IMR-90 (cell line): Measurements from ENCODE around the gene TSPAN4. TPM values are rescaled to one million over a fixed set of nuclear protein-coding genes. Genes with fewer than 3 reads are reported as not detected.

Experiments
- ATAC-seq: fragments of 200-7000 bp; cut with Tn5 transposase; 2 replicates; pipeline ENCODE4 v1.9.1; 2020; ENCODE audit warnings: low read depth, mild to moderate bottlenecking, moderate library complexity
- BruUV-seq: library from RNA; stranded (reverse); fragments of 400-500 nt; replicated peaks from 2 replicates; lab custom pipeline; 2021; lab: Mats Ljungman, UMichigan
- CTCF ChIA-PET: fragments of 300-600 bp; formaldehyde crosslinking; extraction: SDS; loops from one replicate; lab custom pipeline; 2021; ENCODE audit warnings: antibody characterized with exemption; lab: Yijun Ruan, JAX
- POLR2A ChIA-PET: fragments of 300-600 bp; sonication (Branson Sonifier 250); formaldehyde crosslinking; loops from one replicate; lab custom pipeline; 2022; ENCODE audit warnings: antibody characterized with exemption; ENCODE audit not compliant: unreplicated experiment; lab: Charles Lee
- DNase-seq: peaks from one replicate; pipeline ENCODE4 v3.0.0; 2013
- H2AFZ ChIP-seq: replicated peaks from 2 replicates; pipeline ENCODE3; 2013; ENCODE audit warnings: low read length, mild to moderate bottlenecking; ENCODE audit not compliant: poor library complexity
- H2AK5ac ChIP-seq: 2 replicates; pipeline ENCODE4 v1.6.1; 2013; ENCODE audit warnings: low read depth, low read length, inconsistent platforms
- H2AK9ac ChIP-seq: replicated peaks from 2 replicates; pipeline ENCODE3; 2013; ENCODE audit warnings: mild to moderate bottlenecking, low read depth, low read length, moderate library complexity; ENCODE audit not compliant: poor library complexity
- H2BK120ac ChIP-seq: 2 replicates; pipeline ENCODE4 v1.6.1; 2013; ENCODE audit warnings: low read depth, low read length, inconsistent platforms
- H2BK15ac ChIP-seq: 3 replicates; pipeline ENCODE4 v1.6.1; 2013; ENCODE audit warnings: low read depth, low read length, inconsistent platforms
- H2BK20ac ChIP-seq: 2 replicates; pipeline ENCODE4 v1.6.1; 2013; ENCODE audit warnings: low read depth, mild to moderate bottlenecking, inconsistent platforms, low read length, moderate library complexity
- H2BK5ac ChIP-seq: 2 replicates; pipeline ENCODE4 v1.6.1; 2013; ENCODE audit warnings: mild to moderate bottlenecking, low read depth, low read length, inconsistent platforms; ENCODE audit not compliant: poor library complexity, severe bottlenecking
- H3K14ac ChIP-seq: replicated peaks from 2 replicates; pipeline ENCODE4 v1.6.1; 2013; ENCODE audit warnings: low read depth, low read length, inconsistent platforms
- H3K18ac ChIP-seq: 2 replicates; pipeline ENCODE4 v1.6.1; 2013; ENCODE audit warnings: low read depth, low read length, control low read depth
- H3K23ac ChIP-seq: 2 replicates; pipeline ENCODE4 v1.6.1; 2013; ENCODE audit warnings: low read depth, low read length, inconsistent platforms
- H3K27ac ChIP-seq: 2 replicates; pipeline ENCODE4 v1.5.1; 2013; ENCODE audit warnings: mild to moderate bottlenecking, control low read depth, low read length; ENCODE audit not compliant: insufficient read depth
- H3K27me3 ChIP-seq: 2 replicates; pipeline ENCODE4 v1.6.1; 2013; ENCODE audit warnings: low read length; ENCODE audit not compliant: control insufficient read depth, insufficient read depth
- H3K36me3 ChIP-seq: 2 replicates; pipeline ENCODE4 v1.6.1; 2013; ENCODE audit warnings: low read length, mixed read lengths; ENCODE audit not compliant: control insufficient read depth, insufficient read depth
- H3K4ac ChIP-seq: 2 replicates; pipeline ENCODE4 v1.6.1; 2013; ENCODE audit warnings: low read depth, low read length, inconsistent platforms
- H3K4me1 ChIP-seq: 2 replicates; pipeline ENCODE4 v1.6.1; 2013; ENCODE audit warnings: low read length, mixed read lengths; ENCODE audit not compliant: control insufficient read depth, insufficient read depth
- H3K4me2 ChIP-seq: 2 replicates; pipeline ENCODE4 v1.6.1; 2013; ENCODE audit warnings: low read depth, mild to moderate bottlenecking, control low read depth, low read length, moderate library complexity
- H3K4me3 ChIP-seq: 2 replicates; pipeline ENCODE4 v1.5.1; 2013; ENCODE audit warnings: low read depth, mild to moderate bottlenecking, control low read depth, low read length, moderate library complexity; ENCODE audit not compliant: insufficient read depth
- H3K56ac ChIP-seq: 2 replicates; pipeline ENCODE4 v1.6.1; 2013; ENCODE audit warnings: low read length, inconsistent platforms; ENCODE audit not compliant: insufficient read depth; ENCODE audit errors: extremely low read depth
- H3K79me1 ChIP-seq, 2 experiments: 2 replicates each; pipeline ENCODE4 v1.6.1; 2013; ENCODE audit warnings: low read length in 2 of 2, inconsistent platforms in 1 of 2, low read depth in 1 of 2
- H3K9ac ChIP-seq: 2 replicates; pipeline ENCODE4 v1.6.1; 2013; ENCODE audit warnings: low read depth, low read length, control low read depth
- H3K9me1 ChIP-seq: 2 replicates; pipeline ENCODE4 v1.6.1; 2013; ENCODE audit warnings: low read length, inconsistent platforms; ENCODE audit not compliant: insufficient read depth
- H3K9me3 ChIP-seq: 2 replicates; pipeline ENCODE4 v1.6.1; 2013; ENCODE audit warnings: low read length; ENCODE audit not compliant: control insufficient read depth, insufficient read depth
- H4K20me1 ChIP-seq: 2 replicates; pipeline ENCODE4 v1.6.1; 2013; ENCODE audit warnings: low read length, inconsistent platforms; ENCODE audit not compliant: insufficient read depth
- H4K5ac ChIP-seq: 2 replicates; pipeline ENCODE4 v1.6.1; 2013; ENCODE audit warnings: mild to moderate bottlenecking, low read depth, low read length, control low read depth
- H4K8ac ChIP-seq, 2 experiments: 2 replicates each; pipeline ENCODE4 v1.6.1; 2013; ENCODE audit warnings: low read depth in 2 of 2, low read length in 2 of 2, control low read depth in 1 of 2, inconsistent platforms in 1 of 2
- H4K91ac ChIP-seq: 2 replicates; pipeline ENCODE4 v1.6.1; 2013; ENCODE audit warnings: low read depth, low read length, inconsistent platforms; ENCODE audit not compliant: insufficient read depth
- BHLHE40 ChIP-seq: fragments of 150-350 bp; IDR thresholded peaks from 2 replicates; pipeline ENCODE4 v1.6.1; 2016; ENCODE audit warnings: mild to moderate bottlenecking, low read depth, low read length
- CEBPB ChIP-seq: IDR thresholded peaks from 2 replicates; pipeline ENCODE4 v1.6.1; 2012; ENCODE audit warnings: low read depth, low read length, improper control_type of control experiment
- CHD1 ChIP-seq: IDR thresholded peaks from 2 replicates; pipeline ENCODE4 v1.6.1; 2012; ENCODE audit warnings: low read depth, low read length, improper control_type of control experiment
- FOS ChIP-seq: fragments of 150-350 bp; IDR thresholded peaks from 2 replicates; pipeline ENCODE4 v1.6.1; 2016; ENCODE audit warnings: low read depth, low read length
- MXI1 ChIP-seq: IDR thresholded peaks from 2 replicates; pipeline ENCODE4 v1.6.1; 2012; ENCODE audit warnings: low read depth, mild to moderate bottlenecking, low read length, moderate library complexity, borderline replicate concordance
- NFE2L2 ChIP-seq: fragments of 150-350 bp; IDR thresholded peaks from 2 replicates; pipeline ENCODE4 v1.6.1; 2016; ENCODE audit warnings: low read depth, mild to moderate bottlenecking, low read length
- POLR2A ChIP-seq: IDR thresholded peaks from 2 replicates; pipeline ENCODE4 v1.6.1; 2012; ENCODE audit warnings: mild to moderate bottlenecking, low read depth, low read length
- RAD21 ChIP-seq: IDR thresholded peaks from 2 replicates; pipeline ENCODE4 v1.6.1; 2012; ENCODE audit warnings: low read length, improper control_type of control experiment
- RCOR1 ChIP-seq: IDR thresholded peaks from 2 replicates; pipeline ENCODE4 v1.6.1; 2012; ENCODE audit warnings: mild to moderate bottlenecking, low read length, improper control_type of control experiment; ENCODE audit not compliant: insufficient replicate concordance
- RFX5 ChIP-seq: IDR thresholded peaks from 2 replicates; pipeline ENCODE4 v1.8.0; 2012; ENCODE audit warnings: low read depth, mild to moderate bottlenecking, low read length, moderate library complexity
- SMC3 ChIP-seq: fragments of 150-350 bp; IDR thresholded peaks from 2 replicates; pipeline ENCODE4 v1.6.1; 2016; ENCODE audit warnings: low read depth, mild to moderate bottlenecking, antibody characterized with exemption, low read length, moderate library complexity
- WGBS, 2 experiments: methylation state at CpG; one replicate each; pipeline versions ENCODE4 v1.1.5 to v1.1.7; 2013; ENCODE audit warnings: missing lambda C conversion rate in 2 of 2; ENCODE audit not compliant: insufficient read length in 1 of 2; ENCODE audit errors: extremely low coverage in 2 of 2; 5-methylcytosine and 5-hydroxymethylcytosine counted together
- dilution Hi-C: fragments of 300-500 bp; cut with HindIII; formaldehyde crosslinking; loops from one replicate; pipeline ENCODE4 v1.14.3; 2018; ENCODE audit warnings: low sequenced_read_pairs; ENCODE audit not compliant: unreplicated experiment
- in situ Hi-C: fragments of 300-500 bp; cut with MboI; formaldehyde crosslinking; loops from 3 replicates; pipeline ENCODE4 v1.14.3; 2019; ENCODE audit warnings: low sequenced_read_pairs, inconsistent platforms, mixed read lengths
- intact Hi-C: fragments of 100-400 bp; cut with micrococcal nuclease; formaldehyde crosslinking; loops from 2 replicates; pipeline ENCODE4 v1.10.0; 2022
- polyA plus RNA-seq, 3 experiments: library from polyadenylated mRNA; depleted of rRNA; stranded (reverse); fragments of >200 nt; gene quantifications; 2 replicates each; pipeline ENCODE4 v1.2.3, GENCODE V29; 2012; ENCODE audit warnings: low replicate concordance in 1 of 3
- total RNA-seq: library from RNA; depleted of rRNA; stranded (reverse); fragments of >200 nt; gene quantifications from 2 replicates; pipeline ENCODE4 v1.2.3, GENCODE V29; 2012
- TF ChIP-seq, protein P1 (sequence below): fragments of 150-350 bp; IDR thresholded peaks from 2 replicates; pipeline ENCODE4 v1.6.1; 2016; ENCODE audit warnings: low read depth, mild to moderate bottlenecking, low read length, moderate library complexity, borderline replicate concordance
- TF ChIP-seq, protein P2 (sequence below): fragments of 150-350 bp; IDR thresholded peaks from 2 replicates; pipeline ENCODE4 v1.6.1; 2017; ENCODE audit warnings: mild to moderate bottlenecking, antibody characterized with exemption, low read length, low read depth
- TF ChIP-seq, protein P3 (sequence below): conservative IDR thresholded peaks from 2 replicates; pipeline ENCODE4 v1.5.1; 2012; ENCODE audit warnings: mild to moderate bottlenecking, low read depth, low read length, improper control_type of control experiment

The TSPAN4 gene
- total and polyA plus RNA-seq, 2 of the 4 experiments (the other 2 are of a cell fraction), result 161 to 293 TPM

DNA sequence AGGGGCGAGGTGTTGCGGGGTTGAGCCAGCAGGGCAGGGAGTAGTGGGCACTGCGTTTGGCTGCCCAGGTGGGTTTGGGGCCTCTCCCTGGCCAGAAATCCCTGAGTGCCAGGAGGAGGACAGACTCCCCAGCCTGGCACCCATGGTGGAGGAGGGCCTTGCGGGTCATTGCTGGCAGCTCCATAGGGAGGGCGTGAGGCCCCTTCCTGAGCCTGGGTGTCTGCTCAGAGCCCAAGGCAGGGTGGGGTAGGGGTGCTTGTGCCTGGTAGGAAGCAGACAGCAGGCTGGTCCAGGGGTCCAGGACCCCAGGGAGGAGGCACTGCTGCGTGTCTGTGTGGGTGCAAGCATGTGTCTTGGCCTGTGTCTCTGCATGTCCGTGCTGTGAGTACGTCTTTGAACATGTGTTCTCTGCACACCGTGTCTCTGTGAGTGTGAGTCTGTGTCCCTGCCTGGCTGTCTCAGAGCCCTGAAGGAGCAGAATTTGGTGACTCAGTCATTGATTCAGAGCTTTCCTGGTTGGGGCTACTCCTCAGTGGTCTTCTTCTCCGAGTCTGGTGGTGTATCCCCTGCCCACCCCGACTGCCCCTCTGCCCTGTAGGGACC is 3.9 kb downstream of the TSPAN4 start:
- intact Hi-C loops (loop anchor here (10.0 kb wide), 1 partner anchor 208 kb away; no protein-coding TSS in a partner anchor), in situ Hi-C loops (no loop called here), dilution Hi-C loops (no loop called here)
- peak overlapping the region; percentile 93 for H4K91ac ChIP-seq
- H2AFZ ChIP-seq, result no peak overlapping the region
- peak overlapping the region; percentile 95 for H2BK120ac ChIP-seq
- DNase-seq (peak; percentile 53), ATAC-seq (no peak)
- H2BK5ac ChIP-seq, result peak overlapping the region; percentile 100
- peaks cover 11% of the 10 kb centered on the region; the same call in 1 of the 2 replicates for H3K9me1 ChIP-seq
- peak overlapping the region; percentile 72; the same call in 1 of the 2 replicates for H3K23ac ChIP-seq
- 47% methylated on average over 8 of the region's 11 CpGs; no CpG with 5 or more reads in 1 of the 2 experiments for WGBS, 2 experiments
- ChIA-PET CTCF (interaction anchor here (0.7 kb wide), 1 partner anchor 10 kb away, joined by 3 read pairs; no protein-coding TSS in a partner anchor), POLR2A (no interaction called here)
- H3K79me1 ChIP-seq, result peaks cover 23 to 70% of the 10 kb centered on the region in 2 experiments; a peak in 3 of 4 replicates
- BruUV-seq, result no TSS peak
- H3K9ac ChIP-seq, result peak overlapping the region; percentile 17
- no peaks in the 10 kb centered on the region for H3K9me3 ChIP-seq
- H3K14ac ChIP-seq, result peak overlapping the region; percentile 46
- no peaks in the 10 kb centered on the region; the same call in 1 of the 2 replicates for H3K36me3 ChIP-seq
- peak overlapping the region; percentile 42; the same call in 1 of the 3 replicates for H2BK15ac ChIP-seq
- peak overlapping the region; percentile 96 for H3K4ac ChIP-seq
- peak overlapping the region; percentile 47; the same call in 1 of the 2 replicates for H2BK20ac ChIP-seq
- no peak overlapping the region for H3K56ac ChIP-seq
- peak overlapping the region; percentile 98 for H3K27ac ChIP-seq
- H4K8ac ChIP-seq, result peak overlapping the region; percentile 32 to 91; a peak in 2 of 4 replicates
- TF ChIP-seq RAD21 (no peak), POLR2A (no peak), MXI1 (no peak), NFE2L2 (no peak), RCOR1 (no peak), FOS (no peak), BHLHE40 (no peak), SMC3 (no peak), RFX5 (no peak), CHD1 (no peak), CEBPB (no peak)
- TF ChIP-seq, protein P1, sequence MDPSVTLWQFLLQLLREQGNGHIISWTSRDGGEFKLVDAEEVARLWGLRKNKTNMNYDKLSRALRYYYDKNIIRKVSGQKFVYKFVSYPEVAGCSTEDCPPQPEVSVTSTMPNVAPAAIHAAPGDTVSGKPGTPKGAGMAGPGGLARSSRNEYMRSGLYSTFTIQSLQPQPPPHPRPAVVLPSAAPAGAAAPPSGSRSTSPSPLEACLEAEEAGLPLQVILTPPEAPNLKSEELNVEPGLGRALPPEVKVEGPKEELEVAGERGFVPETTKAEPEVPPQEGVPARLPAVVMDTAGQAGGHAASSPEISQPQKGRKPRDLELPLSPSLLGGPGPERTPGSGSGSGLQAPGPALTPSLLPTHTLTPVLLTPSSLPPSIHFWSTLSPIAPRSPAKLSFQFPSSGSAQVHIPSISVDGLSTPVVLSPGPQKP, result no peak
- TF ChIP-seq, protein P2, sequence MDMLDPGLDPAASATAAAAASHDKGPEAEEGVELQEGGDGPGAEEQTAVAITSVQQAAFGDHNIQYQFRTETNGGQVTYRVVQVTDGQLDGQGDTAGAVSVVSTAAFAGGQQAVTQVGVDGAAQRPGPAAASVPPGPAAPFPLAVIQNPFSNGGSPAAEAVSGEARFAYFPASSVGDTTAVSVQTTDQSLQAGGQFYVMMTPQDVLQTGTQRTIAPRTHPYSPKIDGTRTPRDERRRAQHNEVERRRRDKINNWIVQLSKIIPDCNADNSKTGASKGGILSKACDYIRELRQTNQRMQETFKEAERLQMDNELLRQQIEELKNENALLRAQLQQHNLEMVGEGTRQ, result no peak
- TF ChIP-seq, protein P3, sequence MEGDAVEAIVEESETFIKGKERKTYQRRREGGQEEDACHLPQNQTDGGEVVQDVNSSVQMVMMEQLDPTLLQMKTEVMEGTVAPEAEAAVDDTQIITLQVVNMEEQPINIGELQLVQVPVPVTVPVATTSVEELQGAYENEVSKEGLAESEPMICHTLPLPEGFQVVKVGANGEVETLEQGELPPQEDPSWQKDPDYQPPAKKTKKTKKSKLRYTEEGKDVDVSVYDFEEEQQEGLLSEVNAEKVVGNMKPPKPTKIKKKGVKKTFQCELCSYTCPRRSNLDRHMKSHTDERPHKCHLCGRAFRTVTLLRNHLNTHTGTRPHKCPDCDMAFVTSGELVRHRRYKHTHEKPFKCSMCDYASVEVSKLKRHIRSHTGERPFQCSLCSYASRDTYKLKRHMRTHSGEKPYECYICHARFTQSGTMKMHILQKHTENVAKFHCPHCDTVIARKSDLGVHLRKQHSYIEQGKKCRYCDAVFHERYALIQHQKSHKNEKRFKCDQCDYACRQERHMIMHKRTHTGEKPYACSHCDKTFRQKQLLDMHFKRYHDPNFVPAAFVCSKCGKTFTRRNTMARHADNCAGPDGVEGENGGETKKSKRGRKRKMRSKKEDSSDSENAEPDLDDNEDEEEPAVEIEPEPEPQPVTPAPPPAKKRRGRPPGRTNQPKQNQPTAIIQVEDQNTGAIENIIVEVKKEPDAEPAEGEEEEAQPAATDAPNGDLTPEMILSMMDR, result no peak
- H3K27me3 ChIP-seq, result no peaks in the 10 kb centered on the region
- peak overlapping the region; percentile 59 for H3K4me2 ChIP-seq
- peak overlapping the region; percentile 2 for H2AK9ac ChIP-seq
- H4K20me1 ChIP-seq, result peaks cover 43% of the 10 kb centered on the region
- H3K4me3 ChIP-seq, result no peak overlapping the region
- H3K18ac ChIP-seq, result peak overlapping the region; percentile 58
- peak overlapping the region; percentile 100 for H2AK5ac ChIP-seq
- peaks cover 42% of the 10 kb centered on the region for H3K4me1 ChIP-seq
- peak overlapping the region; percentile 60 for H4K5ac ChIP-seq
